Measurements from ENCODE around the gene PSRC1. TPM values are rescaled to one million over a fixed set of nuclear protein-coding genes. Genes with fewer than 3 reads are reported as not detected.

PSRC1 gene
- total RNA-seq, 1 experiment from 2014 or later, result 60.3 TPM

DNA sequence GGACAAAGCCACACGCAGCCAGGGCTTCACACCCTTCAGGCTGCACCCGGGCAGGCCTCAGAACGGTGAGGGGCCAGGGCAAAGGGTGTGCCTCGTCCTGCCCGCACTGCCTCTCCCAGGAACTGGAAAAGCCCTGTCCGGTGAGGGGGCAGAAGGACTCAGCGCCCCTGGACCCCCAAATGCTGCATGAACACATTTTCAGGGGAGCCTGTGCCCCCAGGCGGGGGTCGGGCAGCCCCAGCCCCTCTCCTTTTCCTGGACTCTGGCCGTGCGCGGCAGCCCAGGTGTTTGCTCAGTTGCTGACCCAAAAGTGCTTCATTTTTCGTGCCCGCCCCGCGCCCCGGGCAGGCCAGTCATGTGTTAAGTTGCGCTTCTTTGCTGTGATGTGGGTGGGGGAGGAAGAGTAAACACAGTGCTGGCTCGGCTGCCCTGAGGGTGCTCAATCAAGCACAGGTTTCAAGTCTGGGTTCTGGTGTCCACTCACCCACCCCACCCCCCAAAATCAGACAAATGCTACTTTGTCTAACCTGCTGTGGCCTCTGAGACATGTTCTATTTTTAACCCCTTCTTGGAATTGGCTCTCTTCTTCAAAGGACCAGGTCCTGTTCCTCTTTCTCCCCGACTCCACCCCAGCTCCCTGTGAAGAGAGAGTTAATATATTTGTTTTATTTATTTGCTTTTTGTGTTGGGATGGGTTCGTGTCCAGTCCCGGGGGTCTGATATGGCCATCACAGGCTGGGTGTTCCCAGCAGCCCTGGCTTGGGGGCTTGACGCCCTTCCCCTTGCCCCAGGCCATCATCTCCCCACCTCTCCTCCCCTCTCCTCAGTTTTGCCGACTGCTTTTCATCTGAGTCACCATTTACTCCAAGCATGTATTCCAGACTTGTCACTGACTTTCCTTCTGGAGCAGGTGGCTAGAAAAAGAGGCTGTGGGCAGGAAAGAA is 8.1 kb downstream of the PSRC1 start:
- Mint-ChIP-seq H3K27me3 (ENCODE audit: low read depth) (no peaks in the 10 kb centered on the region), H3K36me3 (ENCODE audit: insufficient read depth in 1 of 3, low read depth in 3 of 3) (peaks cover 11 to 46% (median 33%) of the 10 kb centered on the region in 3 experiments), H3K27ac (peak overlapping the region; percentile 78 to 83 (median 79); a peak in 5 of 7 replicates), H3K4me3 (peak overlapping the region in 1 of 2 experiments; percentile 26; a peak in 1 of 5 replicates), H3K9me3 (no peaks in the 10 kb centered on the region), H3K4me1 (peaks cover 26 to 29% of the 10 kb centered on the region in 2 experiments)
- Histone ChIP-seq H3K27me3 (ENCODE audit: insufficient read depth, low read length) (no peaks in the 10 kb centered on the region), H3K23me2 (ENCODE audit: insufficient read length, low read depth, low read length, poor library complexity, severe bottlenecking) (no peaks in the 10 kb centered on the region), H2BK5ac (ENCODE audit: insufficient read length, low read length) (no peak overlapping the region), H2BK12ac (ENCODE audit: insufficient read length, low read depth, low read length) (no peak overlapping the region), H2BK15ac (ENCODE audit: low read depth, low read length) (no peak overlapping the region), H3K56ac (ENCODE audit: insufficient read length, low read depth, low read length) (no peak overlapping the region), H2BK120ac (ENCODE audit: low read depth, low read length, poor library complexity, severe bottlenecking) (no peak overlapping the region), H3K23ac (ENCODE audit: insufficient read length, low read depth, low read length) (no peak overlapping the region), H4K5ac (ENCODE audit: insufficient read length, low read depth, low read length) (no peak overlapping the region), H3K27ac (ENCODE audit: insufficient read length, low read depth, low read length) (no peak overlapping the region), H3K14ac (ENCODE audit: insufficient read depth, low read length) (peak overlapping the region; percentile 55), H2AK5ac (ENCODE audit: insufficient read length, low read length) (no peak overlapping the region), H2AFZ (ENCODE audit: low read length) (no peak overlapping the region), H4K20me1 (ENCODE audit: control insufficient read depth, insufficient read depth, insufficient read length) (no peaks in the 10 kb centered on the region), H3K9me3 (ENCODE audit: control insufficient read depth, low read depth, low read length) (no peaks in the 10 kb centered on the region), H4K91ac (ENCODE audit: insufficient read length, low read depth, low read length) (no peak overlapping the region), H3T11ph (ENCODE audit: low read length) (no peak overlapping the region), H3K79me1 (ENCODE audit: insufficient read depth, low read depth, low read length, poor library complexity, severe bottlenecking) (no peaks in the 10 kb centered on the region), H2BK20ac (ENCODE audit: low read depth, low read length, poor library complexity, severe bottlenecking) (no peak overlapping the region), H3K4ac (ENCODE audit: low read depth, low read length) (no peak overlapping the region), H4K8ac (replicated peaks; ENCODE audit: insufficient read length, low read depth, low read length) (no peak overlapping the region), H3K4me1 (ENCODE audit: insufficient read depth, low read length) (no peaks in the 10 kb centered on the region; the same call in 1 of the 2 replicates), H3K9ac (ENCODE audit: extremely low read depth, insufficient read length, low read length) (no peak overlapping the region), H3K18ac (ENCODE audit: insufficient read length, low read depth, low read length) (no peak overlapping the region), H3K4me2 (ENCODE audit: insufficient read depth, insufficient read length, low read length) (no peak overlapping the region), H3K79me2 (ENCODE audit: insufficient read depth, low read length) (no peaks in the 10 kb centered on the region)
- no CpG with 5 or more reads among the region's 24 CpGs for WGBS (ENCODE audit: extremely low coverage, insufficient read length, low lambda C conversion rate)
- no peak for DNase-seq
- TF ChIP-seq, protein P1, sequence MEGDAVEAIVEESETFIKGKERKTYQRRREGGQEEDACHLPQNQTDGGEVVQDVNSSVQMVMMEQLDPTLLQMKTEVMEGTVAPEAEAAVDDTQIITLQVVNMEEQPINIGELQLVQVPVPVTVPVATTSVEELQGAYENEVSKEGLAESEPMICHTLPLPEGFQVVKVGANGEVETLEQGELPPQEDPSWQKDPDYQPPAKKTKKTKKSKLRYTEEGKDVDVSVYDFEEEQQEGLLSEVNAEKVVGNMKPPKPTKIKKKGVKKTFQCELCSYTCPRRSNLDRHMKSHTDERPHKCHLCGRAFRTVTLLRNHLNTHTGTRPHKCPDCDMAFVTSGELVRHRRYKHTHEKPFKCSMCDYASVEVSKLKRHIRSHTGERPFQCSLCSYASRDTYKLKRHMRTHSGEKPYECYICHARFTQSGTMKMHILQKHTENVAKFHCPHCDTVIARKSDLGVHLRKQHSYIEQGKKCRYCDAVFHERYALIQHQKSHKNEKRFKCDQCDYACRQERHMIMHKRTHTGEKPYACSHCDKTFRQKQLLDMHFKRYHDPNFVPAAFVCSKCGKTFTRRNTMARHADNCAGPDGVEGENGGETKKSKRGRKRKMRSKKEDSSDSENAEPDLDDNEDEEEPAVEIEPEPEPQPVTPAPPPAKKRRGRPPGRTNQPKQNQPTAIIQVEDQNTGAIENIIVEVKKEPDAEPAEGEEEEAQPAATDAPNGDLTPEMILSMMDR (conservative IDR thresholded peaks at IDR 0.05), result no peak

All from H9 (cell line).